ENCODE results near the gene TRIP10.

DNA sequence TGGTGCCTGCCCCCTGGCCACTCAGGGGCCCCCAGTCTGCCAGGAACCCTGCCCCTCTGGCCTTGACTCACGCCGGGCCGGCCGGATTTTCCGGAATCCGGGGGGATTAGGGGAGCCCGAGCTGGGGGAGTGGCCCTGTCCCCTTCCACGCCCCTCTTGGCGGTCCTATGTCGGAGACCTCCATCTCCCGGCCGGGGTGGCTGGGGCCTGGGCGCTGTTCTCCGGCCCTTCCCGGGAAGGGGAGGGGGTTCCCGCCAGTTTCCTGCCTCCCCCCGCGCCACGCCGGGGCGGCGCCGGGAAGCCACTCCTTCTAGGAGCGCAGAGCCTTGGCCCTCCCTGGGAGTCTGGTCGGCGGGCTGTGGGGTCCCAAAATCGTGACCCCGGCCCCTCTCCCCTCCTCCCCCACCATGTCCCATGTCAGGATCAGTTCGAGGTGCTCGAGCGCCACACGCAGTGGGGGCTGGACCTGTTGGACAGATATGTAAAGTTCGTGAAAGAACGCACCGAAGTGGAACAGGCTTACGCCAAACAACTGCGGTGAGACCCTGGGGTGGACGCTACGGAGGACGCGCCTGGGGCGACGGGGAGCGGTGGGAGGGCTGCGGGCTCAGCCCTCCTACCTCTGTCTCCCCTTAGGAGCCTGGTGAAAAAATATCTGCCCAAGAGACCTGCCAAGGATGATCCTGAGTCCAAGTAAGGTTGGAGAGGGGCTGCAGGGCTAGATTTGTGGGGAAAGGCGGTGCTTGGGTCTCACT is 1.3 kb downstream of the TRIP10 start:
- no peak for TF ChIP-seq EZH2 (optimal IDR thresholded peaks at IDR 0.05; ENCODE audit: low read depth, low read length)
- TF ChIP-seq, protein P1, sequence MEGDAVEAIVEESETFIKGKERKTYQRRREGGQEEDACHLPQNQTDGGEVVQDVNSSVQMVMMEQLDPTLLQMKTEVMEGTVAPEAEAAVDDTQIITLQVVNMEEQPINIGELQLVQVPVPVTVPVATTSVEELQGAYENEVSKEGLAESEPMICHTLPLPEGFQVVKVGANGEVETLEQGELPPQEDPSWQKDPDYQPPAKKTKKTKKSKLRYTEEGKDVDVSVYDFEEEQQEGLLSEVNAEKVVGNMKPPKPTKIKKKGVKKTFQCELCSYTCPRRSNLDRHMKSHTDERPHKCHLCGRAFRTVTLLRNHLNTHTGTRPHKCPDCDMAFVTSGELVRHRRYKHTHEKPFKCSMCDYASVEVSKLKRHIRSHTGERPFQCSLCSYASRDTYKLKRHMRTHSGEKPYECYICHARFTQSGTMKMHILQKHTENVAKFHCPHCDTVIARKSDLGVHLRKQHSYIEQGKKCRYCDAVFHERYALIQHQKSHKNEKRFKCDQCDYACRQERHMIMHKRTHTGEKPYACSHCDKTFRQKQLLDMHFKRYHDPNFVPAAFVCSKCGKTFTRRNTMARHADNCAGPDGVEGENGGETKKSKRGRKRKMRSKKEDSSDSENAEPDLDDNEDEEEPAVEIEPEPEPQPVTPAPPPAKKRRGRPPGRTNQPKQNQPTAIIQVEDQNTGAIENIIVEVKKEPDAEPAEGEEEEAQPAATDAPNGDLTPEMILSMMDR (IDR thresholded peaks at IDR 0.05; ENCODE audit: low read length) = no peak
- no peak for TF ChIP-seq EZH2phosphoT487 (IDR thresholded peaks at IDR 0.05; ENCODE audit: low read length)

Measured in MM.1S (cell line).